Left kidney (tissue), 2 donors: Measurements from ENCODE around the gene ARHGEF10L. TPM values are rescaled to one million over a fixed set of nuclear protein-coding genes. Genes with fewer than 3 reads are reported as not detected.

ENCODE experiments used
- DNase-seq: peaks from one replicate; pipeline ENCODE4 v3.0.0-alpha.2; 2013
- polyA plus RNA-seq: library from polyadenylated mRNA; unstranded; fragments of 120-200 nt; gene quantifications from one replicate; pipeline ENCODE4 v1.2.1, GENCODE V29; 2013; ENCODE audit not compliant: insufficient read length

The ARHGEF10L gene
- polyA plus RNA-seq, 1 donor, result 39.2 TPM

- no peak for DNase-seq
Observed at GRCh38 chr1:17709981-17710380, 170.5 kb downstream of the ARHGEF10L start.

- no peak for DNase-seq
Observed at GRCh38 chr1:17710889-17711576, 171.5 kb downstream of the ARHGEF10L start.

- DNase-seq, result no peak
Observed at GRCh38 chr1:17711577-17711910, 172.0 kb downstream of the ARHGEF10L start.

GRCh38 chr1:17711941-17712340 is 172.4 kb downstream of the ARHGEF10L start:
- no peak for DNase-seq

- DNase-seq, result no peak
Observed at GRCh38 chr1:17713993-17714392, 174.5 kb downstream of the ARHGEF10L start.

GRCh38 chr1:17717594-17718535 is 178.4 kb downstream of the ARHGEF10L start:
- peak; percentile 82 for DNase-seq

- no peak for DNase-seq
Observed at GRCh38 chr1:17719874-17720273, 180.4 kb downstream of the ARHGEF10L start.

GRCh38 chr1:17721444-17721843 is 181.9 kb downstream of the ARHGEF10L start:
- DNase-seq, result no peak

GRCh38 chr1:17723684-17724083 is 184.2 kb downstream of the ARHGEF10L start:
- no peak for DNase-seq

GRCh38 chr1:17724150-17724549 is 184.7 kb downstream of the ARHGEF10L start:
- DNase-seq, result no peak

- no peak for DNase-seq
Observed at GRCh38 chr1:17725084-17725719, 185.7 kb downstream of the ARHGEF10L start.

GRCh38 chr1:17725811-17726582 is 186.5 kb downstream of the ARHGEF10L start:
- no peak for DNase-seq

- DNase-seq, result no peak
Observed at GRCh38 chr1:17728123-17728712, 188.7 kb downstream of the ARHGEF10L start.

- no peak for DNase-seq
Observed at GRCh38 chr1:17729248-17729647, 189.8 kb downstream of the ARHGEF10L start.

GRCh38 chr1:17729909-17730308 is 190.4 kb downstream of the ARHGEF10L start:
- no peak for DNase-seq

- DNase-seq, result no peak
Observed at GRCh38 chr1:17731460-17731859, 192.0 kb downstream of the ARHGEF10L start.

GRCh38 chr1:17732475-17732874 is 193.0 kb downstream of the ARHGEF10L start:
- no peak for DNase-seq

GRCh38 chr1:17733661-17734060 is 194.2 kb downstream of the ARHGEF10L start:
- DNase-seq, result no peak

- DNase-seq, result no peak
Observed at GRCh38 chr1:17734609-17735008, 195.1 kb downstream of the ARHGEF10L start.

- no peak for DNase-seq
Observed at GRCh38 chr1:17735348-17735747, 195.8 kb downstream of the ARHGEF10L start.

- no peak for DNase-seq
Observed at GRCh38 chr1:17735793-17736192, 196.3 kb downstream of the ARHGEF10L start.

GRCh38 chr1:17736625-17737024 is 197.1 kb downstream of the ARHGEF10L start:
- DNase-seq, result no peak
